CD4-positive, alpha-beta T cell (primary cell): ENCODE results near the gene HPX. TPM values are rescaled to one million over a fixed set of nuclear protein-coding genes. Genes with fewer than 3 reads are reported as not detected.

ENCODE experiments used
- ATAC-seq: fragments of 200-7000 bp; cut with Tn5 transposase; one replicate; pipeline ENCODE4 v1.10.0; 2022; ENCODE audit warnings: mild to moderate bottlenecking; ENCODE audit not compliant: poor library complexity
- CTCF ChIA-PET: fragments of 350-600 bp; sonication (Branson Sonifier 250); formaldehyde crosslinking; loops from one replicate; lab custom pipeline; 2021; ENCODE audit warnings: antibody characterized with exemption, inconsistent platforms; lab: Charles Lee
- POLR2A ChIA-PET: fragments of 350-600 bp; sonication (Branson Sonifier 250); formaldehyde crosslinking; loops from one replicate; lab custom pipeline; 2021; ENCODE audit warnings: antibody characterized with exemption, inconsistent platforms; lab: Charles Lee
- DNase-seq, 14 experiments: peaks; one replicate each; pipeline ENCODE4 v3.0.0-alpha.2; 2013 to 2020; ENCODE audit warnings: mixed read lengths in 2 of 14
- H3K27ac ChIP-seq, 2 donors: one replicate each; pipeline versions ENCODE4 v1.5.1 to v1.7.0; 2013; ENCODE audit warnings: low read length in 2 of 2, low read depth in 1 of 2, mild to moderate bottlenecking in 1 of 2
- H3K27me3 ChIP-seq, 2 experiments: 1 replicate in 1 of 2; 2 replicates in 1 of 2; pipeline versions ENCODE4 v1.6.1 to v1.7.0; 2013; ENCODE audit warnings: low read length in 2 of 2, control low read depth in 1 of 2, mild to moderate bottlenecking in 1 of 2, moderate library complexity in 1 of 2; ENCODE audit not compliant: insufficient read depth in 2 of 2, control insufficient read depth in 1 of 2
- H3K36me3 ChIP-seq: one replicate; pipeline ENCODE4 v1.6.1; 2013; ENCODE audit warnings: low read length, control low read depth; ENCODE audit not compliant: insufficient read depth
- H3K4me1 ChIP-seq: one replicate; pipeline ENCODE4 v1.6.1; 2013; ENCODE audit warnings: low read length, control low read depth; ENCODE audit not compliant: insufficient read depth
- H3K4me3 ChIP-seq: one replicate; pipeline ENCODE4 v1.5.1; 2013; ENCODE audit warnings: mild to moderate bottlenecking, low read length, moderate library complexity
- H3K9me3 ChIP-seq, 2 experiments: 1 replicate in 1 of 2; 2 replicates in 1 of 2; pipeline versions ENCODE4 v1.6.1 to v1.7.0; 2013; ENCODE audit warnings: low read length in 2 of 2, mild to moderate bottlenecking in 2 of 2, control low read depth in 1 of 2, moderate library complexity in 1 of 2; ENCODE audit not compliant: control insufficient read depth in 1 of 2, insufficient read depth in 1 of 2
- H3K27ac Mint-ChIP-seq: one replicate; pipeline ENCODE4 v1.8.0; 2020; ENCODE audit warnings: mixed read lengths
- H3K27me3 Mint-ChIP-seq: one replicate; pipeline ENCODE4 v1.8.0; 2021; ENCODE audit warnings: mixed read lengths
- H3K36me3 Mint-ChIP-seq: one replicate; pipeline ENCODE4 v1.8.0; 2021; ENCODE audit warnings: low read depth, mixed read lengths
- H3K4me1 Mint-ChIP-seq: one replicate; pipeline ENCODE4 v1.8.0; 2021; ENCODE audit warnings: low read depth, mixed read lengths
- H3K4me3 Mint-ChIP-seq: one replicate; pipeline ENCODE4 v1.8.0; 2020; ENCODE audit warnings: mild to moderate bottlenecking, mixed read lengths
- H3K9me3 Mint-ChIP-seq: one replicate; pipeline ENCODE4 v1.8.0; 2020; ENCODE audit warnings: mixed read lengths
- CTCF ChIP-seq: fragments of 200-600 bp; IDR thresholded peaks from one replicate; pipeline ENCODE4 v1.8.0; 2022; ENCODE audit warnings: antibody characterized with exemption, mild to moderate bottlenecking
- intact Hi-C, 2 experiments: fragments of 100-400 bp; cut with DNase I in 1 of 2; cut with micrococcal nuclease in 1 of 2; formaldehyde crosslinking; loops; one replicate each; pipeline versions ENCODE4 v1.15.1 to v1.9.0; 2023 to 2025; cut with DNase I, micrococcal nuclease
- total RNA-seq, 174 experiments: library from RNA in 2 of 174; stranded (reverse) in 2 of 174; gene quantifications; one replicate each; pipeline ENCODE4 v1.2.3 and lab custom pipeline; 2021 to 2026

HPX gene
- total RNA-seq, 2 experiments from 2014 or later: 0.52 to 0.87 TPM

- no peak overlapping the region for H3K27ac Mint-ChIP-seq
- Histone ChIP-seq H3K9me3 (no peaks in the 10 kb centered on the region), H3K27ac (no peak overlapping the region), H3K36me3 (peaks cover 48% of the 10 kb centered on the region), H3K27me3 (no peaks in the 10 kb centered on the region), H3K4me1 (no peaks in the 10 kb centered on the region), H3K4me3 (no peak overlapping the region)
- no peaks in the 10 kb centered on the region for H3K27me3 Mint-ChIP-seq
- H3K4me1 Mint-ChIP-seq: no peaks in the 10 kb centered on the region
- ATAC-seq: no peak
- DNase-seq: no peak
- CTCF ChIA-PET: no interaction called here
- no peak for TF ChIP-seq CTCF
- H3K36me3 Mint-ChIP-seq: peaks cover 22% of the 10 kb centered on the region
- POLR2A ChIA-PET: interaction anchor here (1.1 kb wide), 2 partner anchors 11 to 77 kb away, joined by 3 to 4 read pairs; no protein-coding TSS in a partner anchor
- H3K4me3 Mint-ChIP-seq: no peak overlapping the region
- H3K9me3 Mint-ChIP-seq: no peaks in the 10 kb centered on the region
- intact Hi-C loops: no loop called here
Observed at GRCh38 chr11:6455070-6455469, 14.3 kb upstream of the HPX start.

GRCh38 chr11:6453152-6453551 is 12.4 kb upstream of the HPX start:
- Mint-ChIP-seq H3K4me3 (no peak overlapping the region), H3K27ac (no peak overlapping the region), H3K36me3 (peaks cover 17% of the 10 kb centered on the region), H3K27me3 (no peaks in the 10 kb centered on the region), H3K9me3 (no peaks in the 10 kb centered on the region), H3K4me1 (no peaks in the 10 kb centered on the region)
- Histone ChIP-seq H3K27ac (no peak overlapping the region), H3K27me3 (no peaks in the 10 kb centered on the region), H3K36me3 (peaks cover 50% of the 10 kb centered on the region), H3K4me1 (no peaks in the 10 kb centered on the region), H3K4me3 (no peak overlapping the region), H3K9me3 (no peaks in the 10 kb centered on the region)
- CTCF ChIA-PET: interaction anchor here (1.0 kb wide), 1 partner anchor 90 kb away, joined by 3 read pairs; no protein-coding TSS in a partner anchor
- ATAC-seq (no peak), DNase-seq (no peak)
- POLR2A ChIA-PET: interaction anchor here (1.6 kb wide), 1 partner anchor 74 kb away, joined by 5 read pairs; no protein-coding TSS in a partner anchor
- TF ChIP-seq CTCF: no peak
- intact Hi-C loops: no loop called here

- DNase-seq (no peak), ATAC-seq (no peak)
- no peak overlapping the region for H3K4me3 Mint-ChIP-seq
- peaks cover 16% of the 10 kb centered on the region for H3K36me3 Mint-ChIP-seq
- H3K4me3 ChIP-seq: no peak overlapping the region
- no peak overlapping the region for H3K27ac ChIP-seq
- no peaks in the 10 kb centered on the region for H3K4me1 ChIP-seq
- ChIA-PET POLR2A (interaction anchor here (1.6 kb wide), 1 partner anchor 73 kb away, joined by 5 read pairs; no protein-coding TSS in a partner anchor), CTCF (no interaction called here)
- intact Hi-C loops: no loop called here
- peaks cover 46% of the 10 kb centered on the region for H3K36me3 ChIP-seq
- TF ChIP-seq CTCF: no peak
- H3K9me3 Mint-ChIP-seq: no peaks in the 10 kb centered on the region
- H3K4me1 Mint-ChIP-seq: no peaks in the 10 kb centered on the region
- no peaks in the 10 kb centered on the region for H3K27me3 ChIP-seq
- no peaks in the 10 kb centered on the region for H3K27me3 Mint-ChIP-seq
- H3K9me3 ChIP-seq: no peaks in the 10 kb centered on the region
- no peak overlapping the region for H3K27ac Mint-ChIP-seq
Observed at GRCh38 chr11:6452219-6452618, 11.4 kb upstream of the HPX start.
